ENCODE data around the gene IL12RB2.

- TF ChIP-seq CTCF (IDR thresholded peaks at IDR 0.05) = no peak
- no peak for TF ChIP-seq ZFX (IDR thresholded peaks at IDR 0.05; ENCODE audit: borderline replicate concordance)
Observed at GRCh38 chr1:67420835-67421492, 113.3 kb downstream of the IL12RB2 start.
